SK-N-MC (cell line): ENCODE measurements around the gene ECEL1.

Experiments
- EZH2 ChIP-seq: fragments of 200-600 bp; sonication (generic); IDR thresholded peaks from one replicate; pipeline ENCODE4 v1.6.1; 2017; ENCODE audit warnings: antibody characterized with exemption
- POLR2AphosphoS5 ChIP-seq: IDR thresholded peaks from 2 replicates; pipeline ENCODE4 v1.6.1; 2012; ENCODE audit warnings: mild to moderate bottlenecking, low read depth, low read length, borderline replicate concordance

- TF ChIP-seq EZH2 (no peak), POLR2AphosphoS5 (no peak)
Observed at GRCh38 chr2:232447638-232448303, 39.9 kb downstream of the ECEL1 start.
